ENCODE measurements around the gene PRSS38.

GRCh38 chr1:227891955-227892488 is 76.5 kb downstream of the PRSS38 start:
- TF ChIP-seq CTCF (conservative IDR thresholded peaks at IDR 0.05) (no peak), EZH2 (IDR thresholded peaks at IDR 0.05; ENCODE audit: low read depth) (no peak)
